ENCODE data around the gene CEP128.

Gene CEP128

GRCh38 chr14:80770114-80770908, 171.2 kb downstream of the CEP128 start:
- FAIRE-seq, result no peak

- no peak for FAIRE-seq
Measured at GRCh38 chr14:80768646-80769045, 172.9 kb downstream of the CEP128 start.

GRCh38 chr14:80764921-80765507, 176.5 kb downstream of the CEP128 start:
- no peak for FAIRE-seq

- FAIRE-seq, result no peak
Measured at GRCh38 chr14:80764496-80764895, 177.0 kb downstream of the CEP128 start.

GRCh38 chr14:80762641-80763228, 178.8 kb downstream of the CEP128 start:
- FAIRE-seq, result no peak

- no peak for FAIRE-seq
Measured at GRCh38 chr14:80754696-80755095, 186.8 kb downstream of the CEP128 start.

GRCh38 chr14:80751285-80751684, 190.3 kb downstream of the CEP128 start:
- FAIRE-seq, result no peak

GRCh38 chr14:80726211-80726610, 215.3 kb downstream of the CEP128 start:
- no peak for FAIRE-seq

- FAIRE-seq, result no peak
Measured at GRCh38 chr14:80718940-80719339, 222.6 kb downstream of the CEP128 start.

- no peak for FAIRE-seq
Measured at GRCh38 chr14:80714474-80714873, 227.1 kb downstream of the CEP128 start.

GRCh38 chr14:80713076-80713850, 228.3 kb downstream of the CEP128 start:
- FAIRE-seq, result no peak

GRCh38 chr14:80705241-80705980, 236.1 kb downstream of the CEP128 start:
- no peak for FAIRE-seq

- FAIRE-seq, result no peak
Measured at GRCh38 chr14:80700601-80701000, 240.9 kb downstream of the CEP128 start.

GRCh38 chr14:80699861-80700260, 241.7 kb downstream of the CEP128 start:
- FAIRE-seq, result no peak

GRCh38 chr14:80698974-80699373, 242.6 kb downstream of the CEP128 start:
- no peak for FAIRE-seq

GRCh38 chr14:80695869-80696268, 245.7 kb downstream of the CEP128 start:
- FAIRE-seq, result no peak

GRCh38 chr14:80692903-80693302, 248.6 kb downstream of the CEP128 start:
- FAIRE-seq, result no peak

- FAIRE-seq, result no peak
Measured at GRCh38 chr14:80681651-80682050, 259.9 kb downstream of the CEP128 start.

GRCh38 chr14:80679273-80679672, 262.3 kb downstream of the CEP128 start:
- no peak for FAIRE-seq

- FAIRE-seq, result no peak
Measured at GRCh38 chr14:80678436-80678835, 263.1 kb downstream of the CEP128 start.

GRCh38 chr14:80669426-80669825, 272.1 kb downstream of the CEP128 start:
- FAIRE-seq, result no peak

- no peak for FAIRE-seq
Measured at GRCh38 chr14:80664576-80664975, 277.0 kb downstream of the CEP128 start.

GRCh38 chr14:80663541-80663940, 278.0 kb downstream of the CEP128 start:
- FAIRE-seq, result no peak
